HG03520 (cell line): ENCODE data around the gene PPP1R26.

Experiments
- ATAC-seq: cut with Tn5 transposase; IDR thresholded peaks from one replicate; pipeline ENCODE4 v1.9.1; 2021; ENCODE audit warnings: mild to moderate bottlenecking, moderate library complexity; ENCODE audit not compliant: unreplicated experiment

Gene PPP1R26

GRCh38 chr9:135488013-135488330, 8.4 kb downstream of the PPP1R26 start:
- ATAC-seq: no peak

GRCh38 chr9:135488527-135488926, 8.9 kb downstream of the PPP1R26 start:
- no peak for ATAC-seq

GRCh38 chr9:135489188-135489906, 9.8 kb downstream of the PPP1R26 start:
- ATAC-seq: no peak

GRCh38 chr9:135490166-135490870, 10.7 kb downstream of the PPP1R26 start:
- ATAC-seq: no peak

- no peak for ATAC-seq
Measured at GRCh38 chr9:135490980-135491464, 11.4 kb downstream of the PPP1R26 start.

GRCh38 chr9:135491764-135492163, 12.2 kb downstream of the PPP1R26 start:
- no peak for ATAC-seq

GRCh38 chr9:135492886-135493669, 13.5 kb downstream of the PPP1R26 start:
- no peak for ATAC-seq

GRCh38 chr9:135494791-135495559, 15.4 kb downstream of the PPP1R26 start:
- no peak for ATAC-seq

GRCh38 chr9:135498381-135499126, 19.0 kb downstream of the PPP1R26 start:
- ATAC-seq: no peak

GRCh38 chr9:135499326-135500070, 19.9 kb downstream of the PPP1R26 start:
- no peak for ATAC-seq

GRCh38 chr9:135500071-135500524, 20.5 kb downstream of the PPP1R26 start:
- ATAC-seq: no peak

- peak; percentile 73 for ATAC-seq
Measured at GRCh38 chr9:135500525-135501260, 21.1 kb downstream of the PPP1R26 start, which contains the start of gene MRPS2. Gene MRPS2 (plus strand): TSS chr9:135500682. CDS start chr9:135500711, 29 bp downstream.

- ATAC-seq: no peak
Measured at GRCh38 chr9:135501261-135502167, 21.9 kb downstream of the PPP1R26 start.

- ATAC-seq: no peak
Measured at GRCh38 chr9:135502168-135502872, 22.7 kb downstream of the PPP1R26 start.

- ATAC-seq: no peak
Measured at GRCh38 chr9:135502873-135503321, 23.3 kb downstream of the PPP1R26 start.

- no peak for ATAC-seq
Measured at GRCh38 chr9:135503371-135504261, 24.0 kb downstream of the PPP1R26 start.
